HepG2 (cell line): ENCODE results near the gene DDX23. TPM values are rescaled to one million over a fixed set of nuclear protein-coding genes. Genes with fewer than 3 reads are reported as not detected.
A peak's percentile ranks its signal among the peaks of the same experiment; 100 is the strongest.

ENCODE experiments used
- AGO1 ChIP-seq: fragments of 200-400 bp; formaldehyde crosslinking; IDR thresholded peaks from 2 replicates; pipeline ENCODE4 v1.6.1; 2017; ENCODE audit warnings: mild to moderate bottlenecking, low read depth, low read length, moderate library complexity; ENCODE audit not compliant: poor library complexity, severe bottlenecking
- ATF4 ChIP-seq, 2 experiments: fragments of 450-650 bp in 1 of 2; sonication (generic) in 1 of 2; formaldehyde crosslinking; IDR thresholded peaks; 2 replicates each; pipeline versions ENCODE4 v1.5.0 to v1.8.0; 2020 to 2022; ENCODE audit warnings: mild to moderate bottlenecking in 1 of 2, missing genetic modification reagents in 1 of 2
- DR1 ChIP-seq: sonication (generic); formaldehyde crosslinking; IDR thresholded peaks from 2 replicates; pipeline ENCODE4 v1.8.0; 2021; ENCODE audit warnings: mild to moderate bottlenecking, missing genetic modification reagents, inconsistent platforms
- EZH2 ChIP-seq: conservative IDR thresholded peaks from 2 replicates; pipeline ENCODE4 v1.6.1; 2012; ENCODE audit warnings: mild to moderate bottlenecking, low read depth, low read length, moderate library complexity
- GATAD2A ChIP-seq: IDR thresholded peaks from 2 replicates; pipeline ENCODE4 v1.6.1; 2016
- GLMP ChIP-seq: sonication (generic); formaldehyde crosslinking; IDR thresholded peaks from 2 replicates; pipeline ENCODE4 v1.9.0; 2021; ENCODE audit warnings: missing genetic modification reagents, mild to moderate bottlenecking, borderline replicate concordance
- HMG20A ChIP-seq: IDR thresholded peaks from 2 replicates; pipeline ENCODE4 v1.6.1; 2016; ENCODE audit warnings: borderline replicate concordance
- HMGA1 ChIP-seq: sonication (generic); formaldehyde crosslinking; conservative IDR thresholded peaks from 2 replicates; pipeline ENCODE4 v1.4.0; 2020; ENCODE audit warnings: missing genetic modification reagents
- KLF9 ChIP-seq: IDR thresholded peaks from 2 replicates; pipeline ENCODE4 v1.6.1; 2016; ENCODE audit warnings: low read depth
- MIER2 ChIP-seq: IDR thresholded peaks from 2 replicates; pipeline ENCODE4 v1.6.1; 2016; ENCODE audit warnings: missing biosample characterization, missing genetic modification reagents
- NFAT5 ChIP-seq: sonication (generic); formaldehyde crosslinking; IDR thresholded peaks from 2 replicates; pipeline ENCODE4 v1.4.0; 2020; ENCODE audit warnings: missing genetic modification reagents
- PRDM15 ChIP-seq: sonication (generic); formaldehyde crosslinking; IDR thresholded peaks from 2 replicates; pipeline ENCODE4 v1.4.0; 2020; ENCODE audit warnings: missing genetic modification reagents
- PRPF4 ChIP-seq: fragments of 200-400 bp; formaldehyde crosslinking; IDR thresholded peaks from 2 replicates; pipeline ENCODE4 v1.6.1; 2016; ENCODE audit warnings: low read length, low read depth; ENCODE audit not compliant: poor library complexity, severe bottlenecking
- RFXAP ChIP-seq: sonication (generic); formaldehyde crosslinking; IDR thresholded peaks from 2 replicates; pipeline ENCODE4 v1.4.0; 2020; ENCODE audit warnings: missing genetic modification reagents, borderline replicate concordance
- RXRA ChIP-seq: sonication (generic); formaldehyde crosslinking; IDR thresholded peaks from 2 replicates; pipeline ENCODE4 v1.5.1; 2020; ENCODE audit warnings: missing genetic modification reagents
- ZNF335 ChIP-seq: sonication (generic); formaldehyde crosslinking; IDR thresholded peaks from 2 replicates; pipeline ENCODE4 v1.4.0; 2020; ENCODE audit warnings: missing genetic modification reagents
- ZNF530 ChIP-seq: sonication (generic); formaldehyde crosslinking; IDR thresholded peaks from 2 replicates; pipeline ENCODE4 v1.5.0; 2020; ENCODE audit warnings: low read depth, mild to moderate bottlenecking, missing genetic modification reagents
- ZNF703 ChIP-seq: sonication (generic); formaldehyde crosslinking; IDR thresholded peaks from 2 replicates; pipeline ENCODE4 v1.5.1; 2020; ENCODE audit warnings: missing genetic modification reagents, mild to moderate bottlenecking, moderate library complexity, borderline replicate concordance
- ZNF713 ChIP-seq: sonication (generic); formaldehyde crosslinking; IDR thresholded peaks from 2 replicates; pipeline ENCODE4 v1.4.0; 2020; ENCODE audit warnings: mild to moderate bottlenecking, missing genetic modification reagents
- polyA plus RNA-seq, 8 experiments: library from polyadenylated mRNA; depleted of rRNA in 3 of 8; stranded (reverse) in 7 of 8; unstranded in 1 of 8; fragments of >200 nt; fragmentation: Illumina TruSeq in 4 of 8; extraction: Trizol in 4 of 8; gene quantifications; 2 replicates each; pipeline versions ENCODE4 v1.2.1 to v1.2.3, GENCODE V29; 2011 to 2016; ENCODE audit warnings: low read depth in 4 of 8, missing spikeins in 1 of 8, mixed read lengths in 1 of 8; ENCODE audit not compliant: insufficient read depth in 1 of 8
- total RNA-seq, 5 experiments: library from RNA; depleted of rRNA; stranded (reverse); fragments of >200 nt; fragmentation: Illumina TruSeq; extraction: Trizol; gene quantifications; 2 replicates each; pipeline ENCODE4 v1.2.3, GENCODE V29; 2016; ENCODE audit warnings: low read depth in 1 of 5

The DDX23 gene
- total and polyA plus RNA-seq, 2 of the 13 experiments (the other 11 are each of a cell fraction or from before 2014, with no cell fraction given), result 35.7 to 90.0 TPM

GRCh38 chr12:48814262-48815125, 37.5 kb downstream of the DDX23 start (continued):
- TF ChIP-seq PRDM15 (no peak), ZNF335 (CRISPR knock-in tag) (no peak), DR1 (CRISPR knock-in tag) (peak; percentile 71), GATAD2A (no peak; the same call in 1 of the 2 replicates), RXRA (CRISPR knock-in tag) (no peak), EZH2 (no peak), RFXAP (peak; percentile 81; the same call in 1 of the 2 replicates), AGO1 (no peak), NFAT5 (CRISPR knock-in tag) (no peak), ZNF713 (CRISPR knock-in tag) (no peak), GLMP (no peak), HMGA1 (no peak), ATF4 (CRISPR knock-in tag; IDR thresholded peaks at IDR 0.05) (no peak), KLF9 (CRISPR knock-in tag) (no peak), HMG20A (CRISPR knock-in tag) (no peak), ZNF703 (CRISPR knock-in tag) (no peak), ZNF530 (no peak), MIER2 (CRISPR knock-in tag) (no peak), PRPF4 (no peak)
